HepG2 (cell line): ENCODE data around the gene DPP3. TPM values are rescaled to one million over a fixed set of nuclear protein-coding genes. Genes with fewer than 3 reads are reported as not detected.

Experiments used
- ATF1 ChIP-seq: IDR thresholded peaks from 2 replicates; pipeline ENCODE4 v1.6.1; 2016; ENCODE audit warnings: mild to moderate bottlenecking, control low read depth
- CCAR2 ChIP-seq: fragments of 200-400 bp; formaldehyde crosslinking; optimal IDR thresholded peaks from 2 replicates; pipeline ENCODE3; 2018; ENCODE audit warnings: low read depth, mild to moderate bottlenecking, low read length, moderate library complexity
- EP300 ChIP-seq, 3 experiments: sonication (generic) in 1 of 3; formaldehyde crosslinking in 1 of 3; IDR thresholded peaks; 2 replicates each; pipeline versions ENCODE4 v1.5.1 to v1.6.1; 2011 to 2020; ENCODE audit warnings: low read depth in 2 of 3, low read length in 2 of 3, borderline replicate concordance in 1 of 3, improper control_type of control experiment in 1 of 3, mild to moderate bottlenecking in 1 of 3, missing genetic modification reagents in 1 of 3, moderate library complexity in 1 of 3
- FOXM1 ChIP-seq: sonication (generic); formaldehyde crosslinking; IDR thresholded peaks from 2 replicates; pipeline ENCODE4 v1.5.0; 2020; ENCODE audit warnings: missing genetic modification reagents
- NFIC ChIP-seq: IDR thresholded peaks from 2 replicates; pipeline ENCODE4 v1.6.1; 2012; ENCODE audit warnings: mild to moderate bottlenecking, low read length, inconsistent platforms
- NFKB2 ChIP-seq: sonication (generic); formaldehyde crosslinking; IDR thresholded peaks from 2 replicates; pipeline ENCODE4 v1.4.0; 2020; ENCODE audit warnings: missing genetic modification reagents, borderline replicate concordance
- PAF1 ChIP-seq: IDR thresholded peaks from 2 replicates; pipeline ENCODE4 v1.6.1; 2016; ENCODE audit warnings: missing genetic modification reagents, missing compliant biosample characterization
- REXO4 ChIP-seq: sonication (generic); formaldehyde crosslinking; IDR thresholded peaks from 2 replicates; pipeline ENCODE4 v1.8.0; 2022; ENCODE audit warnings: missing genetic modification reagents, mild to moderate bottlenecking, borderline replicate concordance
- SAP130 ChIP-seq: IDR thresholded peaks from 2 replicates; pipeline ENCODE4 v1.6.1; 2016; ENCODE audit warnings: low read depth
- SIX1 ChIP-seq: sonication (generic); formaldehyde crosslinking; IDR thresholded peaks from 2 replicates; pipeline ENCODE4 v1.4.0; 2020; ENCODE audit warnings: missing genetic modification reagents, borderline replicate concordance
- SSRP1 ChIP-seq: IDR thresholded peaks from 2 replicates; pipeline ENCODE4 v1.6.1; 2016; ENCODE audit warnings: control low read depth
- TEAD2 ChIP-seq: sonication (generic); formaldehyde crosslinking; IDR thresholded peaks from 2 replicates; pipeline ENCODE4 v1.9.0; 2021; ENCODE audit warnings: missing genetic modification reagents
- XRCC5 ChIP-seq: fragments of 200-400 bp; formaldehyde crosslinking; optimal IDR thresholded peaks from 2 replicates; pipeline ENCODE3; 2017; ENCODE audit warnings: mild to moderate bottlenecking, low read length
- ZBTB1 ChIP-seq: sonication (generic); formaldehyde crosslinking; IDR thresholded peaks from 2 replicates; pipeline ENCODE4 v1.4.0; 2020; ENCODE audit warnings: missing genetic modification reagents, borderline replicate concordance
- ZFP37 ChIP-seq: sonication (generic); formaldehyde crosslinking; IDR thresholded peaks from 2 replicates; pipeline ENCODE4 v1.4.0; 2020; ENCODE audit warnings: missing genetic modification reagents, borderline replicate concordance
- ZFX ChIP-seq: sonication (generic); formaldehyde crosslinking; IDR thresholded peaks from 2 replicates; pipeline ENCODE4 v1.4.0; 2020; ENCODE audit warnings: mild to moderate bottlenecking, low read depth, missing genetic modification reagents, moderate library complexity
- ZNF20 ChIP-seq: sonication (generic); formaldehyde crosslinking; IDR thresholded peaks from 2 replicates; pipeline ENCODE4 v1.4.0; 2020; ENCODE audit warnings: mild to moderate bottlenecking, moderate library complexity, missing genetic modification reagents
- ZNF251 ChIP-seq: sonication (generic); formaldehyde crosslinking; IDR thresholded peaks from 2 replicates; pipeline ENCODE4 v1.9.0; 2021; ENCODE audit warnings: mild to moderate bottlenecking, missing genetic modification reagents
- ZNF780A ChIP-seq: sonication (generic); formaldehyde crosslinking; IDR thresholded peaks from 2 replicates; pipeline ENCODE4 v1.8.0; 2022; ENCODE audit warnings: mild to moderate bottlenecking, missing genetic modification reagents, moderate library complexity
- ZNF792 ChIP-seq: IDR thresholded peaks from 2 replicates; pipeline ENCODE4 v1.6.1; 2016
- ZNF878 ChIP-seq: sonication (generic); formaldehyde crosslinking; IDR thresholded peaks from 2 replicates; pipeline ENCODE4 v1.8.1; 2023; ENCODE audit warnings: mild to moderate bottlenecking, missing genetic modification reagents, moderate library complexity
- polyA plus RNA-seq, 8 experiments: library from polyadenylated mRNA; depleted of rRNA in 3 of 8; stranded (reverse) in 7 of 8; unstranded in 1 of 8; fragments of >200 nt; fragmentation: Illumina TruSeq in 4 of 8; extraction: Trizol in 4 of 8; gene quantifications; 2 replicates each; pipeline versions ENCODE4 v1.2.1 to v1.2.3, GENCODE V29; 2011 to 2016; ENCODE audit warnings: low read depth in 4 of 8, missing spikeins in 1 of 8, mixed read lengths in 1 of 8; ENCODE audit not compliant: insufficient read depth in 1 of 8
- total RNA-seq, 5 experiments: library from RNA; depleted of rRNA; stranded (reverse); fragments of >200 nt; fragmentation: Illumina TruSeq; extraction: Trizol; gene quantifications; 2 replicates each; pipeline ENCODE4 v1.2.3, GENCODE V29; 2016; ENCODE audit warnings: low read depth in 1 of 5
- TF ChIP-seq, protein P1 (sequence below): IDR thresholded peaks from 2 replicates; pipeline ENCODE4 v1.6.1; 2016; ENCODE audit warnings: low read depth, borderline replicate concordance
- TF ChIP-seq, protein P2 (sequence below): IDR thresholded peaks from 2 replicates; pipeline ENCODE4 v1.6.1; 2016; ENCODE audit warnings: low read depth
- TF ChIP-seq, protein P3 (sequence below): sonication (generic); formaldehyde crosslinking; IDR thresholded peaks from 2 replicates; pipeline ENCODE4 v1.8.0; 2023; ENCODE audit warnings: mild to moderate bottlenecking, missing genetic modification reagents
- TF ChIP-seq, protein P4 (sequence below), 2 experiments: sonication (generic) in 1 of 2; formaldehyde crosslinking in 1 of 2; IDR thresholded peaks; 2 replicates each; pipeline versions ENCODE4 v1.4.0 to v1.6.1; 2018 to 2020; ENCODE audit warnings: missing genetic modification reagents in 2 of 2, borderline replicate concordance in 1 of 2, low read depth in 1 of 2, mild to moderate bottlenecking in 1 of 2, missing biosample characterization in 1 of 2
- TF ChIP-seq, protein P5 (sequence below): sonication (generic); formaldehyde crosslinking; conservative IDR thresholded peaks from 2 replicates; pipeline ENCODE4 v1.4.0; 2020; ENCODE audit warnings: missing genetic modification reagents

The DPP3 gene
- total and polyA plus RNA-seq, 2 of the 13 experiments (the other 11 are each of a cell fraction or from before 2014, with no cell fraction given) = 38.4 to 59.8 TPM

DNA sequence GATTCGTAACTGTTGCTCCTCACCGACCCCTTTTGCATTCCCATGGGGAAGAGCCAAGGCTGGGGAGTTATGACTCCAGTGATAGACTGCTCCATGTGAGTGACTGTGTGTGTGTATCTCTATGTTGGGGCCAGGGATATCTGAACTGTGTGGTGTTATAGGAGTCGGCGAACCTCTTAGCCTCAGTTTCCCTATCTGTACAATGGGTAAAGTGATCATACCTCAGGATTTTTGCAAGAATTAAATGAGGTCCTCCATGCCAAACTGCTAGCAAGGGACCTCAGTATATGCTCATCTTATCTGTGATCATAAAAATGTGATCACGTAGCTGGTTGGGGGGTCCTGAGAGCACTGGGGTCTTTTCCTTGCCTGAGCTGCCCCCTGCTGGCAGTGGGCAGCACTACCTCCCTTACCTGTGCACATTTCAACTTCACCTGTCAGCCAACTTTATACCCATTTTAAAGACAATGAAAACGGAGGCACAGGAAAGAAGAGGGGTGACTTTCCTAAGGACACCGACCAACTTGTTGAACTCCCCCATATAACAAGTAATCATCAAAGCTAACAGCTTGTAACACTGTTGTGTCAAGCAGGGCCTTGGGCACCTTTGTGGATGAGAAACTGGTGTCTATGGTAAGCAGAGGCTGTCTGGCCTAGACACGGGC, 1.4 kb upstream of the DPP3 start (continued):
- TF ChIP-seq SIX1 (CRISPR knock-in tag) = no peak
- TF ChIP-seq EP300 (IDR thresholded peaks at IDR 0.05; ENCODE audit: low read depth in 2 of 2, low read length in 2 of 2) = no peak
- no peak for TF ChIP-seq EP300 (CRISPR knock-in tag; IDR thresholded peaks at IDR 0.05; ENCODE audit: borderline replicate concordance)
- TF ChIP-seq, protein P1, sequence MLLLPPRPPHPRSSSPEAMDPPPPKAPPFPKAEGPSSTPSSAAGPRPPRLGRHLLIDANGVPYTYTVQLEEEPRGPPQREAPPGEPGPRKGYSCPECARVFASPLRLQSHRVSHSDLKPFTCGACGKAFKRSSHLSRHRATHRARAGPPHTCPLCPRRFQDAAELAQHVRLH (CRISPR knock-in tag) = no peak; the same call in 1 of the 2 replicates
- TF ChIP-seq, protein P2, sequence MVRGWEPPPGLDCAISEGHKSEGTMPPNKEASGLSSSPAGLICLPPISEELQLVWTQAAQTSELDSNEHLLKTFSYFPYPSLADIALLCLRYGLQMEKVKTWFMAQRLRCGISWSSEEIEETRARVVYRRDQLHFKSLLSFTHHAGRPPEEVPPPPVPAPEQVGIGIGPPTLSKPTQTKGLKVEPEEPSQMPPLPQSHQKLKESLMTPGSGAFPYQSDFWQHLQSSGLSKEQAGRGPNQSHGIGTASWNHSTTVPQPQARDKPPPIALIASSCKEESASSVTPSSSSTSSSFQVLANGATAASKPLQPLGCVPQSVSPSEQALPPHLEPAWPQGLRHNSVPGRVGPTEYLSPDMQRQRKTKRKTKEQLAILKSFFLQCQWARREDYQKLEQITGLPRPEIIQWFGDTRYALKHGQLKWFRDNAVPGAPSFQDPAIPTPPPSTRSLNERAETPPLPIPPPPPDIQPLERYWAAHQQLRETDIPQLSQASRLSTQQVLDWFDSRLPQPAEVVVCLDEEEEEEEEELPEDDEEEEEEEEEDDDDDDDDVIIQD (CRISPR knock-in tag) = no peak
- TF ChIP-seq, protein P3, sequence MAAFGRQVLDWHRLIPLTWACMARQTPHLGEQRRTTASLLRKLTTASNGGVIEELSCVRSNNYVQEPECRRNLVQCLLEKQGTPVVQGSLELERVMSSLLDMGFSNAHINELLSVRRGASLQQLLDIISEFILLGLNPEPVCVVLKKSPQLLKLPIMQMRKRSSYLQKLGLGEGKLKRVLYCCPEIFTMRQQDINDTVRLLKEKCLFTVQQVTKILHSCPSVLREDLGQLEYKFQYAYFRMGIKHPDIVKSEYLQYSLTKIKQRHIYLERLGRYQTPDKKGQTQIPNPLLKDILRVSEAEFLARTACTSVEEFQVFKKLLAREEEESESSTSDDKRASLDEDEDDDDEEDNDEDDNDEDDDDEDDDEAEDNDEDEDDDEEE (CRISPR knock-in tag) = no peak
- no peak for TF ChIP-seq CCAR2
- peak; percentile 67 for TF ChIP-seq XRCC5
- TF ChIP-seq ZNF251 = no peak
- TF ChIP-seq ATF1 (CRISPR knock-in tag) = no peak
- TF ChIP-seq NFIC = no peak
- TF ChIP-seq, protein P4, sequence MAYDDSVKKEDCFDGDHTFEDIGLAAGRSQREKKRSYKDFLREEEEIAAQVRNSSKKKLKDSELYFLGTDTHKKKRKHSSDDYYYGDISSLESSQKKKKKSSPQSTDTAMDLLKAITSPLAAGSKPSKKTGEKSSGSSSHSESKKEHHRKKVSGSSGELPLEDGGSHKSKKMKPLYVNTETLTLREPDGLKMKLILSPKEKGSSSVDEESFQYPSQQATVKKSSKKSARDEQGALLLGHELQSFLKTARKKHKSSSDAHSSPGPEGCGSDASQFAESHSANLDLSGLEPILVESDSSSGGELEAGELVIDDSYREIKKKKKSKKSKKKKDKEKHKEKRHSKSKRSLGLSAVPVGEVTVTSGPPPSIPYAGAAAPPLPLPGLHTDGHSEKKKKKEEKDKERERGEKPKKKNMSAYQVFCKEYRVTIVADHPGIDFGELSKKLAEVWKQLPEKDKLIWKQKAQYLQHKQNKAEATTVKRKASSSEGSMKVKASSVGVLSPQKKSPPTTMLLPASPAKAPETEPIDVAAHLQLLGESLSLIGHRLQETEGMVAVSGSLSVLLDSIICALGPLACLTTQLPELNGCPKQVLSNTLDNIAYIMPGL (CRISPR knock-in tag; IDR thresholded peaks at IDR 0.05; ENCODE audit: borderline replicate concordance in 1 of 2, low read depth in 1 of 2) = no peak; a peak in 1 of 4 replicates
- TF ChIP-seq ZNF792 = no peak
- TF ChIP-seq, protein P5, sequence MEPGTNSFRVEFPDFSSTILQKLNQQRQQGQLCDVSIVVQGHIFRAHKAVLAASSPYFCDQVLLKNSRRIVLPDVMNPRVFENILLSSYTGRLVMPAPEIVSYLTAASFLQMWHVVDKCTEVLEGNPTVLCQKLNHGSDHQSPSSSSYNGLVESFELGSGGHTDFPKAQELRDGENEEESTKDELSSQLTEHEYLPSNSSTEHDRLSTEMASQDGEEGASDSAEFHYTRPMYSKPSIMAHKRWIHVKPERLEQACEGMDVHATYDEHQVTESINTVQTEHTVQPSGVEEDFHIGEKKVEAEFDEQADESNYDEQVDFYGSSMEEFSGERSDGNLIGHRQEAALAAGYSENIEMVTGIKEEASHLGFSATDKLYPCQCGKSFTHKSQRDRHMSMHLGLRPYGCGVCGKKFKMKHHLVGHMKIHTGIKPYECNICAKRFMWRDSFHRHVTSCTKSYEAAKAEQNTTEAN (CRISPR knock-in tag) = no peak
- TF ChIP-seq ZNF20 = no peak
- 0 out of 2 replicates have a peak, but pooled peaks have one; percentile 14 for TF ChIP-seq SAP130 (CRISPR knock-in tag)
- TF ChIP-seq PAF1 (CRISPR knock-in tag) = no peak
- TF ChIP-seq ZNF878 (CRISPR knock-in tag) = no peak
- no peak for TF ChIP-seq ZFP37
- no peak for TF ChIP-seq ZFX
- no peak for TF ChIP-seq TEAD2 (CRISPR knock-in tag)
- TF ChIP-seq FOXM1 (CRISPR knock-in tag) = no peak
- TF ChIP-seq SSRP1 (CRISPR knock-in tag) = no peak
- TF ChIP-seq REXO4 (CRISPR knock-in tag) = no peak
- TF ChIP-seq ZBTB1 (CRISPR knock-in tag) = no peak
- TF ChIP-seq ZNF780A (CRISPR knock-in tag) = no peak
- no peak for TF ChIP-seq NFKB2 (CRISPR knock-in tag)
